Kidney (tissue), 11 donors: ENCODE data around the gene FKBP9. TPM values are rescaled to one million over a fixed set of nuclear protein-coding genes. Genes with fewer than 3 reads are reported as not detected.
A peak's percentile ranks its signal among the peaks of the same experiment; 100 is the strongest.
"Not testable (repeated sequence)": the region's sequence is repeated elsewhere in the genome, so short reads cannot be mapped to it uniquely, and the experiment has no call there.

Experiments
- DNase-seq, 5 donors: peaks; one replicate each; pipeline ENCODE4 v3.0.0-alpha.2; 2013 to 2020
- FAIRE-seq: peaks from 2 replicates; lab custom pipeline; 2012; peaks lifted over from hg19 to GRCh38; lab: Jason Lieb, UNC
- H3K27ac ChIP-seq, 2 donors: one replicate each; pipeline ENCODE4 v1.7.0; 2013; ENCODE audit warnings: low read depth in 2 of 2, low read length in 2 of 2, inconsistent platforms in 1 of 2
- H3K27me3 ChIP-seq: one replicate; pipeline ENCODE4 v1.7.1; 2013; ENCODE audit warnings: low read length, inconsistent platforms; ENCODE audit not compliant: control insufficient read depth, insufficient read depth
- H3K36me3 ChIP-seq, 3 donors: one replicate each; pipeline versions ENCODE4 v1.7.0 to v1.7.1; 2013; ENCODE audit warnings: low read length in 3 of 3, control low read depth in 1 of 3, inconsistent platforms in 1 of 3; ENCODE audit not compliant: insufficient read depth in 3 of 3, control insufficient read depth in 2 of 3
- H3K4me1 ChIP-seq, 3 donors: one replicate each; pipeline versions ENCODE4 v1.7.0 to v1.7.1; 2013; ENCODE audit warnings: low read length in 3 of 3, inconsistent platforms in 1 of 3, low read depth in 1 of 3; ENCODE audit not compliant: control insufficient read depth in 2 of 3, insufficient read depth in 2 of 3
- H3K4me3 ChIP-seq, 3 donors: one replicate each; pipeline versions ENCODE4 v1.7.0 to v1.8.1; 2013; ENCODE audit warnings: low read length in 3 of 3, control low read depth in 1 of 3, inconsistent platforms in 1 of 3
- H3K9ac ChIP-seq, 3 donors: one replicate each; pipeline versions ENCODE4 v1.7.0 to v1.7.1; 2013; ENCODE audit warnings: low read length in 3 of 3, control low read depth in 1 of 3, inconsistent platforms in 1 of 3
- H3K9me3 ChIP-seq, 3 donors: one replicate each; pipeline versions ENCODE4 v1.7.0 to v1.7.1; 2013; ENCODE audit warnings: low read length in 3 of 3, control low read depth in 1 of 3, inconsistent platforms in 1 of 3; ENCODE audit not compliant: control insufficient read depth in 2 of 3, insufficient read depth in 1 of 3
- intact Hi-C: fragments of 100-400 bp; cut with DNase I; formaldehyde crosslinking; loops from one replicate; pipeline ENCODE4 v1.11.1; 2022
- polyA plus RNA-seq: library from polyadenylated mRNA; stranded (reverse); fragments of 350-450 nt; fragmentation: Illumina TruSeq; extraction: RNeasy Lipid Tissue Mini Kit (QIAGEN cat#74804); gene quantifications from one replicate; pipeline ENCODE4 v1.2.3, GENCODE V29; 2014; ENCODE audit warnings: low read depth, low replicate concordance; ENCODE audit not compliant: insufficient read depth
- total RNA-seq: library from RNA; stranded (reverse); fragmentation: NEBNext Ultra II Directional; extraction: Animal tissue kit (Norgen Biotek cat#: 25700); gene quantifications from one replicate; pipeline ENCODE4 v1.2.1, GENCODE V29; 2021
- donor health status: control.
- donor health status: control.
- donor health status: DM: yes; HTN: yes; CAD: no.
- donor health status: Normal renal cell carcinoma (clear cell type).

FKBP9 gene
- total and polyA plus RNA-seq, 2 donors from 2014 or later = 55.1 to 109 TPM

DNA sequence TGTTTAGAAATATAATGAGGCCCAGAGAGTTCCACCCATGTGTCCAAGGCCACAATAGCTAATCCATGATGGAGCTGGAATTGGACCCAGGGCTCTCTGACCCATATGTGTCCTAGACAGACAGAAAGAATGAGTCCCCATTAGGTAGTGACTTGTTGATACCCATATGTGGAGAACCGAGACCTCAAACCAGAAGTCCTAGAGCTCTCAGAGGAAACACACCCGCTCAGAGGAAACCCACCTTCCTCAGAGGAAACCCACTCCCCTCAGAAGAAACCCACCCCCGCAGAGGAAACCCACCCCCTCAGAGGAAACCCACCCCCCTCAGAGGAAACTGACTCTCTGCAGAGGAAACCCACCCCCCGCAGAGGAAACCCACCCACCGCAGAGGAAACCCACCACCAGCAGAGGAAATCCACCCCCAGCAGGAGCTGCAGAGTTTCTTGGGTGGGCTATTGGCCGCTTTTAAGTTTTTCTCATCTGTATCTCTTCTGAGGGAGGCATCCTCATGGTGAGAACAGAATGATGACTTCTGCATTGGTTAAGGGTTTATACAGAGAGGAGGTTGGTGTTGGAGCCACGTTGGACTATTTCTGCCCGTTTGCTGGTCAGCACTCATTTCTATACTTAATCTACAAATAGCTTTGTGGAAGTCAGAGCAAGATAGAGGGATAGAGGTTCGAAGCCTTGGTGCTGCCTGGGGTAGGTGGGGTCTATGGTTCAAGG is 34.9 kb downstream of the FKBP9 start:
- H3K9ac ChIP-seq, H3K4me1 ChIP-seq, H3K9me3 ChIP-seq, H3K27ac ChIP-seq, H3K36me3 ChIP-seq, H3K4me3 ChIP-seq, intact Hi-C loops, FAIRE-seq, H3K27me3 ChIP-seq, DNase-seq: not testable (repeated sequence)

DNA sequence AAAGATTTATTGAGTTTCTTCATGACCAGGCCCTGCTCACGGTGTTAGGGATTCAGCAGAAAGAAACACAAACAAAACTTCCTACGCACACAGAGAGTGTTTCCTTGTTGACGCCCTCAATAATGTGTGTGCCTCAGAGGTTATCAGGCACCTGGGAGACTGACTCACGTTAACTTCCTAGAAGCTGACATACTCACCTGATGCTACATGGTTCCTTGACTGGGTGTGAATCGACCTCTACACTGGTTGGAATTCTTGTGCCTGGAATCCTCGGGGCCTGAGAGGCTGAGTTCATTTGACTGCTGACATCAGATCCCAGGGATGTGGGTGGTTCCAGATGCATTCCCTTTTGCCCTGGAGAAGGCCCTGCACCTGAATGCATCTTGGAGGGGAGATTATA is 35.5 kb downstream of the FKBP9 start:
- H3K27ac ChIP-seq, H3K27me3 ChIP-seq, H3K36me3 ChIP-seq, FAIRE-seq, H3K9ac ChIP-seq, intact Hi-C loops, H3K9me3 ChIP-seq, H3K4me3 ChIP-seq, H3K4me1 ChIP-seq: not testable (repeated sequence)
- peak in 1 of 5 donors; percentile 32 for DNase-seq

DNA sequence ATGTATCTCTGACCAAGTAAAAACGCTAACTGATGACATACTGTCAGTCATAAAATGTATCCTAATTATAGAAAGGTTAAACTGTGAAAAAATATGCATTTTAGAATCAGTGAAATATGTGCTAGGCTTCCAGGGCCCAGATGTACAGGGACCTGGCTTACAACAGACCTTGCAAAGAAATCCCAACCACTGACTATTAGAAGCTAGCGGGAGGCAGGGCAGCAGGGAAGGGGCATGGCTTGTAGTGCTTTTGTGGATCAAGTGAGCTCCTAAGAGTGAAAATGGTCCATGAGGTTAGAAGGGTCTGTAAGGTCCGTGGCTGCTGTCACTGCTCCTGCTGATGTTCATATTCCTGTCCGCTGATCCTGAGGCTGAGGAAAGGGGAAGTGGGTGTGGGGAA is 40.7 kb downstream of the FKBP9 start:
- H3K9ac ChIP-seq, H3K4me3 ChIP-seq, H3K27ac ChIP-seq, H3K4me1 ChIP-seq, H3K36me3 ChIP-seq, H3K27me3 ChIP-seq, FAIRE-seq, H3K9me3 ChIP-seq, intact Hi-C loops: not testable (repeated sequence)
- DNase-seq = peak in 1 of 5 donors; percentile 6

DNA sequence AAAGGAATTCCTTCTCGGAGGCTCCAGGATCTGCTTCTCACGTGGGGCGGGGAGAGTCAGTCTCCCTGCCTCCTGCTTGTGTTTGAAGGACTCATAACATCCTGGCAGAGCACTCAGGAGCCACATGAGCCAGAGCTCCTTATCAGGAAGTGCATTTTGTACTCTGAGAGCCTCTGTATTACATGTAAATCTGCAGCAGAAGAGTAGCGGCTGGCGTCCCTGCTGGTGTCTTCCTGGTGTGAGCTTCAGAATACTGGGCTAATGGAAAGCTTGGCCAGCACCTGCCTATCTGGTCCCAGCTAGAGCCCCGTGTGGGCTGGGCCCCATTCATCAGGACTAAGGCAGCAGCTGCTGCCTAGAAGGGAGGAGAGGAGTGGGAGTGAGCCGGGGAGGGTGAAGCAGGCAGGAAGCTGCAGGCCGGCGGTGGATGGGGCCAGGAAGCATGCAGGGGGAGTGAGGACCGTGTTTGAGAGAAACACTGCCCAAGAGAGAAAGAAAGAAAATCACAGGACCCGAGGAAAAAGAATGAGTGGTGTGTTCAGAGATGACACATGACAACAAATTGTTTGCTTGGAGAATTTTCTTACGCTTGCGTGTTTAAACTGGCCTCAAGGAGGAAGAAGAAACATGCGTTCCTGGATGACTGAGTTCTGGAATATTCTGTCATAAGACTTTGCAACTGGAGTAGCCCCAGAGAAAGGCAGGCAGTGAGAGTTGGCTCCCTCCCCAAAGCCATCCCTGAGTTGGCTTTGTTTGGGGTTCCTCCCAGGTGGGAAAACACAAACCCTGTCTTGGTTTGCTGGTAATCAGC is 41.3 kb downstream of the FKBP9 start:
- FAIRE-seq, H3K9ac ChIP-seq, H3K4me3 ChIP-seq: not testable (repeated sequence)

DNA sequence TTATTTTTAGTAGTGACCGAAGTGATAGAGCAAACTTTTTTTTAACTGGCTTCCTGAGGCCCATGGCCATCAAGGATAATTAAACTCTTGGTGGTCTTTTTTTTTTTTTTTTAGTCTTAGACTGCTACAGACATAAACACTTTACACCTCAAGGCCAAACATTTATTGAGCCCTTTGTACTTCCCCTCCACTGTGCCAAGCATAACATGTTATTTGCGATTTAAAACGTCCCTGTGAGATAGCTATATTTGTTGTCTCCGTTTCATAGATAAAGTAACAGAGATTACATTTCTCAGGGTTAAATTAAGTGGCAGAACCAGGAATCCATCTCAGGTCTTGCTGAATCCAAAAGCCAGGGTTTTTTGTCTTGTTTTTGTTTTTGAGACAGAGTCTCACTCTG is 42.1 kb downstream of the FKBP9 start:
- H3K4me1 ChIP-seq, H3K4me3 ChIP-seq, H3K36me3 ChIP-seq, FAIRE-seq, H3K27me3 ChIP-seq, H3K9me3 ChIP-seq, intact Hi-C loops, H3K9ac ChIP-seq: not testable (repeated sequence)
- peak overlapping the region in 1 of 2 donors; percentile 28 for H3K27ac ChIP-seq
- peak in 2 of 5 donors; percentile 2 to 40 for DNase-seq

More for the DNA sequence above, 41.3 kb downstream of the FKBP9 start:
- H3K27me3 ChIP-seq, H3K4me1 ChIP-seq, H3K36me3 ChIP-seq, intact Hi-C loops, H3K27ac ChIP-seq, H3K9me3 ChIP-seq: not testable (repeated sequence)
- peak in 4 of 5 donors; percentile 73 to 84 (median 73) for DNase-seq

DNA sequence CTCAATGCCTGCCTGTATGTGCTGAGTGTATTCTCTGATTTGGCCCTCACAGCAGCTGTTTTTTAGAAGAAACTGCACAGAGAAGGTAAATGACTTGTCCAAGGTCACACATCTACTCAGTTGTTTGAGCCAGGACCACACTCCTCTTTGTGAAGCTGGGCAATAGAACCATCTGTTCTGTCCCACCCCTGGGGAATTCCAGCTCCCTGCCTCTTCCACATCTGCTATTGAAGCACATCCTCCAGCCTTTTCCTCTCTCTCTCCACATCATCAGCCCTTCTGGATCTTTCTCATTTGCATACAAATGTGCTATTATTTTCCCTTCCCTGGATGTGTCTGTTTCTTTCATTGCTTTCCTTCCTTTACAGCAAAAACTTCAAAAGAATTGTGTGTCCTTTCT is 45.9 kb downstream of the FKBP9 start:
- intact Hi-C loops, H3K27me3 ChIP-seq, FAIRE-seq, H3K4me1 ChIP-seq, H3K4me3 ChIP-seq, H3K36me3 ChIP-seq, H3K9me3 ChIP-seq, H3K9ac ChIP-seq, DNase-seq, H3K27ac ChIP-seq: not testable (repeated sequence)

DNA sequence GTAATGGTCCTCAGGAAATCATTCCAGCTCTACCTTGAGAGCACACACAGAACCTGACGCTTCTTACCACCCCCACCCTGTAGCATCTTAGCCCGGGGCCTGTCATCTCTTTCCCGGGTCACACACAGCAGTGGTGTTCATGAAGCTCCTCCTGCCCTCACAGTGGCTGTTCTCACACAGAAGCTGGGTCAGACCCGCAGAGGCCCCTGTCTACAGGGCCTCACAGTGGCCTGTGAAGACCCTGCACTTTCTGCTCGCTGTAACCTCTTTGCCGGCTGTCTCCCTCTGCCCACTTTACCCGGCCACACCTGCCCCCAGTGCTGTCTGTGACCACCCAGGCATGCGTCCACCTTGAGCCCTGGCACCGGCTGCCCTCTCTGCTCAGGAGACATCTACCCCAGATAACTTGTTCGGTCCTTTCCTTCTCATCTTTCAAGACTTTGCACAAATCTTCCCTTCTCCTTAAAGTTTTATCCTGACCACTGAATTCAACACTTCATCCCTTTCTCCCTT is 46.9 kb downstream of the FKBP9 start:
- DNase-seq, H3K27ac ChIP-seq, FAIRE-seq, H3K36me3 ChIP-seq, H3K27me3 ChIP-seq, H3K4me1 ChIP-seq, H3K4me3 ChIP-seq, intact Hi-C loops, H3K9me3 ChIP-seq, H3K9ac ChIP-seq: not testable (repeated sequence)

DNA sequence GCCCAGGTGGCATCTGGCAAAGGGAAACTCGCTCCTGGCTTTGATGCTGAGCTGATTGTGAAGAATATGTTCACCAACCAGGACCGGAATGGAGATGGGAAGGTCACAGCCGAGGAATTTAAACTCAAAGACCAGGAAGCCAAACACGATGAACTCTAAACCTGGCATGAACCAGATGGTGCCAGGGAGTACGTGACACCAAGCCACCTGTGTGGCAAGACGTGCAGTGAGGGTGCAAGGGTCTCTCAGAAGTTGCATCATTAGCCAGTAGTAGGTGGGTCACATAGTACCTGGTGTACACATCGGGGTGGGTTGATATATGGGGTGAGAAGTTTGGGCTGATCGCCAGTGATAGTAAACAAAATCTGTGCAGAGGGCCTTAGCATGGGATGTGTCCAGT is 48.0 kb downstream of the FKBP9 start:
- H3K27me3 ChIP-seq, intact Hi-C loops, H3K27ac ChIP-seq, H3K9ac ChIP-seq, DNase-seq, H3K4me1 ChIP-seq, H3K36me3 ChIP-seq, H3K4me3 ChIP-seq, FAIRE-seq, H3K9me3 ChIP-seq: not testable (repeated sequence)
